Activated CD4-positive, alpha-beta T cell treated with anti-CD3 and anti-CD28 coated beads, Interleukin-2, amount 10 ng/mL, durations not matched to agents 7 days and 5 days (primary cell): ENCODE data around the gene S100A12. TPM values are rescaled to one million over a fixed set of nuclear protein-coding genes. Genes with fewer than 3 reads are reported as not detected.

Experiments
- CTCF ChIA-PET: fragments of 350-600 bp; sonication (Branson Sonifier 250); formaldehyde crosslinking; loops from one replicate; lab custom pipeline; 2021; ENCODE audit warnings: antibody characterized with exemption; lab: Charles Lee
- POLR2A ChIA-PET: fragments of 350-600 bp; sonication (Branson Sonifier 250); formaldehyde crosslinking; loops from one replicate; lab custom pipeline; 2021; ENCODE audit warnings: antibody characterized with exemption; lab: Charles Lee
- DNase-seq: peaks from one replicate; pipeline ENCODE4 v3.0.0-alpha.2; 2020
- H3K27ac Mint-ChIP-seq: one replicate; pipeline ENCODE4 v1.8.0; 2021; ENCODE audit warnings: mild to moderate bottlenecking, moderate library complexity, mixed read lengths
- H3K27me3 Mint-ChIP-seq: one replicate; pipeline ENCODE4 v1.8.0; 2021; ENCODE audit warnings: mixed read lengths
- H3K36me3 Mint-ChIP-seq: one replicate; pipeline ENCODE4 v1.8.0; 2021; ENCODE audit warnings: low read depth, mixed read lengths
- H3K4me1 Mint-ChIP-seq: one replicate; pipeline ENCODE4 v1.8.0; 2021; ENCODE audit warnings: mixed read lengths
- H3K4me3 Mint-ChIP-seq: one replicate; pipeline ENCODE4 v1.8.0; 2021; ENCODE audit warnings: mild to moderate bottlenecking, moderate library complexity, mixed read lengths
- H3K9me3 Mint-ChIP-seq: one replicate; pipeline ENCODE4 v1.8.0; 2021; ENCODE audit warnings: mixed read lengths
- total RNA-seq, 2 experiments: library from RNA; stranded (reverse); gene quantifications; one replicate each; pipeline ENCODE4 v1.2.3, GENCODE V29; 2021

Gene S100A12
- total RNA-seq, 2 experiments from 2014 or later = not detected

DNA sequence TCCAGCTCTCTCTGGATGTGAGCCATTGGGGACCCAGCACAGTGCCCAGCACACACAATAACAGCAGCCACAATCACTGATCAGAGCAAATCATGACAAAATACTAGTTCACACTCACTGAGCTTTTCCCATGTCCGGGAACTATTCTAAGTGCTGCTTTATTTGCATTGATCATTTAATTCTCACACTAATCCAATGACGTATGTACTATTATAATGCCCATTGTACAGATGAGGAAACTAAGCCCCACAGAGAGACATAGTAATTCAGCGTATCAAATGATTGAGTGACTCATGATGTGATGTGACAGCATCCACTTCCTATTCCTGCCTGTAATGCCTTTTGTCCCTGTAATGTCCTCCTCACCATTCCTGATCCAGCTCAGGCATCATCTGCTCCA lies 17.4 kb upstream of the S100A12 start:
- ChIA-PET CTCF (no interaction called here), POLR2A (no interaction called here)
- H3K27me3 Mint-ChIP-seq = peaks cover 8% of the 10 kb centered on the region
- DNase-seq = no peak
- H3K4me3 Mint-ChIP-seq = no peak overlapping the region
- H3K27ac Mint-ChIP-seq = no peak overlapping the region
- H3K9me3 Mint-ChIP-seq = no peaks in the 10 kb centered on the region
- H3K36me3 Mint-ChIP-seq = no peaks in the 10 kb centered on the region
- peaks cover 4% of the 10 kb centered on the region for H3K4me1 Mint-ChIP-seq

DNA sequence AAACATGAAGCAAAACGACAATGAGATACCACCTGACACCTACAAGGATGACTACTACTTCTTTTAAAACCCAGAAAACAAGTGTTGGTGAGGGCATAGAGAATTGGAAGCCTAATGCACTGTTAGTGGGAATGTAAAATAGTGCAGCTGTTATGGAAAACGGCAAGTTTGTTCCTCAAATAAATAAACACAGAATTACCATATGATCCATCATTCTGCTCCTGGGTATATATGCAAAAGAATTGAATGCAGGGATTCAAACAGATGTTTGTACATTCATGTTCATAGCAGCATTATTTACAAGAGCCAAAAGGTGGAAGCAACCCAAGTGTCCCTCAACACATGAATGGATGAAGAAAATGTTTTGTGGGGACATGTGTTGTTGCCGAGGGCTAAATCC lies 16.8 kb upstream of the S100A12 start:
- CTCF ChIA-PET = no interaction called here
- no peak overlapping the region for H3K4me3 Mint-ChIP-seq
- peaks cover 8% of the 10 kb centered on the region for H3K27me3 Mint-ChIP-seq
- DNase-seq = no peak
- no peaks in the 10 kb centered on the region for H3K36me3 Mint-ChIP-seq
- no peak overlapping the region for H3K27ac Mint-ChIP-seq
- H3K9me3 Mint-ChIP-seq = no peaks in the 10 kb centered on the region
- peaks cover 4% of the 10 kb centered on the region for H3K4me1 Mint-ChIP-seq
- POLR2A ChIA-PET = no interaction called here

DNA sequence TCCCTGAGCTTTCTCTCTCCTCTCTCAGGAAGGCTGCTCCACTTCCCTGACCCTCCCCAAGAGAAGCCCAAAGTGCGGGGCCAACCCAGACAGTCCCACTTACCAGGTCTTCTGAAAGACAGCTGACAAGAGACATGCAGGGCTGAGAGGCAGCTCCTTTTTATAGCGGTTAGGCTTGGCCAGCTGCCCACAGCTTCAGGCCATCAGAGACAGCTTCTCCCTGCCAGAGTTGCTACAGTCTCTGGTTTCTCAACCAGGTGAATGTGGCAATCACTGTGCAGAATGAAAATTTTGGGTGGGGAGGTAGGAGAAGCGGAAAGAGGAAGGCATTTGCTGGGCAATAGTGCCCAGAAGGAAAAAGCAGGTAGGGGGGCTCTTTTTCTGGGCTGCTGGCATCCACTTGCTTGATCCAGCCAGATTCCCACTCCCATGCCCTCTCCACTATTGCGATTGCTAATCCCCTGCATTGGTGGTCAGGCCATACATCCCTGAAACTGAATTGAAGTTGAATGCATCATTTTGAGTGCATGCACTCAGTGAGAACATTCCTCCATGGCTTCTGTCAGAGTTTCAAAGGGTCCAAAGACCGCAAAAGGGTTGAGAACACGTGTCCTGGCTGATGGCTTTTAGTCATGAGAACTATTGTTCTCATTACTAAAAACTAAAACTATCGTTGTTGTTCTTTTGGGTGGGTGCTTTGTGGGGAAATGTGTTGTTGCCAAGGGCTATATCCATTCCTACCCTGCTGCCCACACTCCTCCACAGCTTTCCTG lies 15.7 kb upstream of the S100A12 start, which contains the start of gene S100A8:
TSS of gene S100A8 (minus strand) at position 136 of the 773 bp plus-strand sequence. CDS start 538 bp downstream, outside the sequence.
- CTCF ChIA-PET = interaction anchor here (0.9 kb wide), 1 partner anchor 14 kb away, joined by 3 read pairs; no protein-coding TSS in a partner anchor
- peaks cover 11% of the 10 kb centered on the region for H3K4me1 Mint-ChIP-seq
- POLR2A ChIA-PET = no interaction called here
- no peak for DNase-seq
- H3K9me3 Mint-ChIP-seq = no peaks in the 10 kb centered on the region
- no peaks in the 10 kb centered on the region for H3K36me3 Mint-ChIP-seq
- H3K27me3 Mint-ChIP-seq = peaks cover 8% of the 10 kb centered on the region
- no peak within 1 kb of the TSS for H3K27ac Mint-ChIP-seq
- H3K4me3 Mint-ChIP-seq = no peak within 1 kb of the TSS

DNA sequence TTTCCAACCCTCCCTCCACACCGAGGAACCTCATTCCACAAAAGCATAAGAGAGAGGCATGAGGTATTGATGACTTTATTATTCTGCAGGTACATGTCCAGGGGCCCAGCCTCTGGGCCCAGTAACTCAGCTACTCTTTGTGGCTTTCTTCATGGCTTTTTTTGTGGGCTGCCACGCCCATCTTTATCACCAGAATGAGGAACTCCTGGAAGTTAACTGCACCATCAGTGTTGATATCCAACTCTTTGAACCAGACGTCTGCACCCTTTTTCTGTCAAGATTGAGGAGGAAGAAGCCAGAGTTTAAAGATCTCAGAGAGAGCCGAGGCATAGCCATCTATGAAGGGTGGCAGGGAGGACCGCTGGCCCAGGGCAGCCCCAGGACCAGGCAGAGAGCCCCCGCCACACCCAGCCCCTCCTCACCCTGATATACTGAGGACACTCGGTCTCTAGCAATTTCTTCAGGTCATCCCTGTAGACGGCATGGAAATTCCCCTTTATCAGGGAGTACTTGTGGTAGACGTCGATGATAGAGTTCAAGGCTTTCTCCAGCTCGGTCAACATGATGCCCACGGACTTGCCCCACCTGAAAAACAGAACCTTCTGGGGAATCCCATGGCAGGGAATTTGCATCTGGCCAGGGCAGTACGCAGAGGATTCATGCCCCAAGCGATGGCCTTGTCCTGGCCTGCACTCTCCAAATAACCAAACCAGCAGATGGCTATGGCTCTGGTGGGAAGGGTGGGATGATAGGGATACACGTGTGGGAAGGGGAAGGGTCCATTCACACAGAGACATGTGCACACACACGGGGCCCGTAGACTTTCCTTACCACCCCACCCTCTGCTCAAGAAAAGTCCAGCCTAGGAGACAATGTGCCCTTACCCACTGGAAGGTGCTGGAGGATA lies 14.8 kb upstream of the S100A12 start:
- no peak for DNase-seq
- CTCF ChIA-PET = interaction anchor here (0.9 kb wide), 1 partner anchor 15 kb away, joined by 3 read pairs; no protein-coding TSS in a partner anchor
- Mint-ChIP-seq H3K27ac (no peak overlapping the region), H3K36me3 (no peaks in the 10 kb centered on the region), H3K4me3 (no peak overlapping the region), H3K4me1 (peaks cover 17% of the 10 kb centered on the region), H3K9me3 (no peaks in the 10 kb centered on the region), H3K27me3 (peaks cover 8% of the 10 kb centered on the region)
- POLR2A ChIA-PET = no interaction called here

DNA sequence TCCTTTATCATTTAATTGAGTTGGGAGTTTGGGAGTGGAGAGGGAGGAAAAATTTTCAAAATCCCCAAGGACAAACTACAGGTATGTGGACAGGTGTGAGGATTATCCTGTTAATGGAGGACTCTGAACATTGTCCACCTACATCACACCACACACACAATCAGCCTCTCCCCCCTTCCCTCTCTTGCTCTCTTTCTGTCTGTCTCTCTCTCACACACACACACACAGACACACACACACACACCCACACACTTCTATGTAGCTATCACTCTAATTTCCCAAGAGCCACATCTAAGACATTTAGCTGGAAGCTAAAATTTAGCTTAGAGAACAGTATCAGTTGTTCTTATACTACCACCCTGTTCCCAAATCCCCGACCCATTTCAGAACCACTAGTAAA lies 14.0 kb upstream of the S100A12 start:
- H3K36me3 Mint-ChIP-seq = no peaks in the 10 kb centered on the region
- peaks cover 17% of the 10 kb centered on the region for H3K4me1 Mint-ChIP-seq
- peaks cover 8% of the 10 kb centered on the region for H3K27me3 Mint-ChIP-seq
- DNase-seq = no peak
- no peaks in the 10 kb centered on the region for H3K9me3 Mint-ChIP-seq
- H3K4me3 Mint-ChIP-seq = no peak overlapping the region
- CTCF ChIA-PET = no interaction called here
- no peak overlapping the region for H3K27ac Mint-ChIP-seq
- POLR2A ChIA-PET = no interaction called here

DNA sequence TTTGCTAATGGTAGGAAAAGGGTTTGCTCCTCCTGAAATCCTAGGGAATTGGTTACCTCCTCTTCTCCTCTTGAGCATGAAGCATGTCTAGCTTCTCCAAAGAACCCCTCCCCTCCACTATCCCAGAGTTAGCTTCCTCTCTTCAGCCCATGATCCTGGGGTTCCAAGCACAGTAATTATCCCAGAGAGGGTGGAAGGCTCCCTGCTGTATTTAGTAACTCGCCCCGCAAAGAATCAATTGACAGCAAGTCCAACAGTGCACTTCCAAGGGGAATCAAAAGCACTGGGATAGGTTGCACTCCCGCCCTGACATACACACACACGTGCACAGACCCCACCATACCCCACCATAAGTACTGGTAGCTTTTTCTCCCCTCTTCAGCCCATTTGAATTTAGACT lies 12.4 kb upstream of the S100A12 start:
- POLR2A ChIA-PET = no interaction called here
- no peaks in the 10 kb centered on the region for H3K36me3 Mint-ChIP-seq

DNA sequence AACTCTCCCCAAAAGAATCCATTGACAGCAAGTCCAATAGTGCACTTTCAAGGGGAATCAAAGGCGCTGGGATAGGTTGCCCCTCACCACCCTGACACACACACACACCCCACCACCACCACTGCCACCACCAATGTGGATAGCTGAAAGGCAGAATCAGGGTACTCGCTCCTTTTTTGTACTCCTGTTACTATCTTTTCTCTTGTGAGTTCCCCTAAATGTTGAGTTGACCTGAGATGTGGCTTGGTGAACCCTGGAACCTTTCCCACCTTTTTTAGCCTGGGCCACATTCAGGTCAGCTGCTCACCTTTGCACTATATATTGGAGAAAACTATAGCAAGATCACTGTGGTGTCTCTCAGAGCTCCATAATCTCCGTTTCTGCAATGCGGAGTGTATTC lies 11.6 kb upstream of the S100A12 start:
- Mint-ChIP-seq H3K4me1 (peaks cover 17% of the 10 kb centered on the region), H3K27me3 (peaks cover 17% of the 10 kb centered on the region), H3K4me3 (no peak overlapping the region), H3K27ac (no peak overlapping the region), H3K36me3 (no peaks in the 10 kb centered on the region), H3K9me3 (no peaks in the 10 kb centered on the region)
- POLR2A ChIA-PET = no interaction called here
- DNase-seq = no peak
- CTCF ChIA-PET = interaction anchor here (1.0 kb wide), 1 partner anchor 35 kb away, joined by 3 read pairs; no protein-coding TSS in a partner anchor

More for the DNA sequence above, 12.4 kb upstream of the S100A12 start:
- DNase-seq = no peak
- H3K4me1 Mint-ChIP-seq = peaks cover 17% of the 10 kb centered on the region
- H3K27me3 Mint-ChIP-seq = peaks cover 13% of the 10 kb centered on the region
- H3K4me3 Mint-ChIP-seq = no peak overlapping the region
- no peak overlapping the region for H3K27ac Mint-ChIP-seq
- no peaks in the 10 kb centered on the region for H3K9me3 Mint-ChIP-seq
- CTCF ChIA-PET = interaction anchor here (0.5 to 1.0 kb wide), 2 partner anchors 36 to 1730 kb away, joined by 3 read pairs; no protein-coding TSS in a partner anchor

DNA sequence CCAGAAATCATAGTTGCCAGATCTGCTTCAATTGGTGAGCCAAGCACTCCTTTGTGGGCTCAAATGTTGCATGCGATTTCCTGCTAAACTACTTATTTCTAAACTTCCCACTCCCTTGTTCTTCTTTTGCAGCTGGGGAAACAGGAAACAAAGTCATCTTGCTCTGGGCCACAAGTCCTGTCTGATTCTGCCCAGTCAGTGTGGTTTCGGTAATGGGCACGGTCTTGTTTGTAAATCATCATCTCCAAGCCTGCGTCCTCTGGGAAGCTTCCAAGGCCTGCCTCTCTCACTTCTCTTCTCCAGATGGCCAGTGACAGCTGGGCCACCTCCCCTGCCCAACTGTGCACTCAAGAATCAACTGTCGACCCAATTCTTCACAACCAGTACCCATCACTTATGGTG lies 11.1 kb upstream of the S100A12 start:
- CTCF ChIA-PET = interaction anchor here (1.0 kb wide), 1 partner anchor 34 kb away, joined by 3 read pairs; no protein-coding TSS in a partner anchor
- DNase-seq = no peak
- no peaks in the 10 kb centered on the region for H3K36me3 Mint-ChIP-seq
- H3K4me3 Mint-ChIP-seq = no peak overlapping the region
- peaks cover 22% of the 10 kb centered on the region for H3K27me3 Mint-ChIP-seq
- POLR2A ChIA-PET = no interaction called here
- no peaks in the 10 kb centered on the region for H3K9me3 Mint-ChIP-seq
- H3K27ac Mint-ChIP-seq = no peak overlapping the region
- H3K4me1 Mint-ChIP-seq = peaks cover 17% of the 10 kb centered on the region

DNA sequence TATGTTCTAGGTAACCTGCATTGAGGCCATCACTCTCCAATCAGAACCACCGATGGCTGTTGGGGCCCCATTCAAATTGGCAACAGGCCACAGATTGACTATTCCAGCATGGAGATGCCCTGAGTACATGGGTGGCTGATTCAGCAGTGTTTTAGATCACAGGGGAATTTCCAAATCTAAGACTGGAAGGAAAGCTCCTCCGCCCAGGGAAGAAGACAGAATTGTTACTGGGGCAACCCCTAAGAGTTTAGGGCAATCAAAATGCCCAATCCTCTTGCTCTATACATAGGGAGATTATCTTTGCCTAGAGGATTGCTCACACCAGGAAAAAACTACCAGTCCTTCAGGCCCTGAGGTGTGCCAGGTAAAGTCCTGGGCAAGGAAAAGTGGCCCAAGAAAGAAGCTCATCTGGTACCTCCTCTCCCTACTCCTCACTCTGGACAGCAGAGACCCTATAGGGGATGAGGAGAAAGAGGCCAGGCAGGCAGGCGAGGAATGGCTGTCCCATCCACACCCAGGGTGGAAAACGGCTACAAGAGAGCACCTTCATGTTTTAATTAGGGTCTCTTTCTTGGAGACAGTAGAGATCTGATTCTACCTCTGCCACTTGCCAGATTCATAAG lies 9.6 kb upstream of the S100A12 start:
- Mint-ChIP-seq H3K4me1 (peaks cover 16% of the 10 kb centered on the region), H3K4me3 (no peak overlapping the region), H3K27me3 (peaks cover 27% of the 10 kb centered on the region), H3K36me3 (no peaks in the 10 kb centered on the region), H3K9me3 (no peaks in the 10 kb centered on the region), H3K27ac (no peak overlapping the region)
- ChIA-PET CTCF (no interaction called here), POLR2A (no interaction called here)
- DNase-seq = no peak

DNA sequence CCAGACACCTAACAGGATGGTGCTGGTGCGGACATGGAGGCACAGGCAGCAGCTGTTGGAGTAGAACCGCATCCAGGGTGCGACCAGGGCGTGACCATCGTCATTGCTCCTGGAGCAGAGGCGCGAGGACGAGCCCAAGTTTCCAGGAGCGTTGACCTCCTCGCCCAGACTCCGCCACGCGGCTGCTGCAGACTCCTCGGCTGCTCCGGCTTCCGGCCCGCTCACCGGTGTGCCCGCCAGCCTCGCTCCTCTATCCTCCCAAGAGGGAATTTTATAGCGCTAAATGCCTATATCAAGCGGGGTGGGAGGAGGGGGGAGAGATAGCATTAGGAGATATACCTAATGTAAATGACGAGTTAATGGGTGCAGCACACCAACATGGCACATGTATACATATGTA lies 5.3 kb upstream of the S100A12 start:
- ChIA-PET CTCF (no interaction called here), POLR2A (no interaction called here)
- no peaks in the 10 kb centered on the region for H3K9me3 Mint-ChIP-seq
- no peaks in the 10 kb centered on the region for H3K36me3 Mint-ChIP-seq
- H3K4me3 Mint-ChIP-seq = no peak overlapping the region
- no peak overlapping the region for H3K27ac Mint-ChIP-seq
- peaks cover 40% of the 10 kb centered on the region for H3K27me3 Mint-ChIP-seq
- no peak for DNase-seq
- peaks cover 2% of the 10 kb centered on the region for H3K4me1 Mint-ChIP-seq

DNA sequence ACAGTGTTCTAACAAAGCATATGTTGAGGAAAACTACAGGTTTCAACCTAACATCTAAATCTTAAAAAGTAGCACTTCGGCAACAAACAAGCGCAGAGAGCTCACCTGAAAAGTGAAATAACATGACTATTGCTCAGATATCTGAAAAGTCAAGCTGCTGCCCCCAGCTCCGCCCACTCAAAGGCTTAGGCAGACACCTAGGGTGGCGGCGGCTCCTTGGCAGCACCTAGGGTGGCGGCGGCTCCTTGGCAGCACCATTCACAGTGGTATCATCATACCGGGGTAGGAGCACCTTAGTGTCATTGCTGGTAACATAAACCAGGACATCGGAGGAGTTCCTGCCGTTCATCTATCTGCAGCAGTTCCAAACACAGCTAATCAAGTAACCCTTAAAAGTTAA lies 4.2 kb upstream of the S100A12 start:
- Mint-ChIP-seq H3K27me3 (peaks cover 40% of the 10 kb centered on the region), H3K36me3 (no peaks in the 10 kb centered on the region), H3K4me3 (no peak overlapping the region), H3K27ac (no peak overlapping the region), H3K9me3 (no peaks in the 10 kb centered on the region), H3K4me1 (no peaks in the 10 kb centered on the region)
- ChIA-PET CTCF (no interaction called here), POLR2A (no interaction called here)
- DNase-seq = no peak

DNA sequence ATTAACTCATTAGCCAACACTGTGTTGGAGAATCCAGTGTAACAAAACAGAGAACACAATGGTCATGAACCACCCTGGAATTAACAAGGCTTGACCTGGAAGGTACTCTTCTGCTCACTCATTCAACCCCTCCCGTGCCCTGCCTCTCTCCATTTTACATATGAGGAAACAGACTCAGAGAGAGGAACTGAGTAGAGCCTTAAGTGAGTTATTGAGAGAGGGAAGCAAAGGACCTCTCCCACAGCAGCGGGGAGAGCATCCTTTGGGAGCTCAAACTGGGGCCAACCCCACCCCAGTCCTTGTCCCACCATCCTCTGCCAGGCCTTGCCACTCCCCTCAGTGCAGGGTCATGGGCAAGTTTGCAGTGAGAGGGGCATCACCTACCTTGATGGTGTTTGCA lies 1.4 kb downstream of the S100A12 start:
- Mint-ChIP-seq H3K36me3 (no peaks in the 10 kb centered on the region), H3K4me1 (no peaks in the 10 kb centered on the region), H3K27me3 (peaks cover 21% of the 10 kb centered on the region), H3K9me3 (no peaks in the 10 kb centered on the region), H3K4me3 (no peak overlapping the region), H3K27ac (no peak overlapping the region)
- CTCF ChIA-PET = no interaction called here
- POLR2A ChIA-PET = no interaction called here
- no peak for DNase-seq
